Measurements from ENCODE around the gene C6orf136.

DNA sequence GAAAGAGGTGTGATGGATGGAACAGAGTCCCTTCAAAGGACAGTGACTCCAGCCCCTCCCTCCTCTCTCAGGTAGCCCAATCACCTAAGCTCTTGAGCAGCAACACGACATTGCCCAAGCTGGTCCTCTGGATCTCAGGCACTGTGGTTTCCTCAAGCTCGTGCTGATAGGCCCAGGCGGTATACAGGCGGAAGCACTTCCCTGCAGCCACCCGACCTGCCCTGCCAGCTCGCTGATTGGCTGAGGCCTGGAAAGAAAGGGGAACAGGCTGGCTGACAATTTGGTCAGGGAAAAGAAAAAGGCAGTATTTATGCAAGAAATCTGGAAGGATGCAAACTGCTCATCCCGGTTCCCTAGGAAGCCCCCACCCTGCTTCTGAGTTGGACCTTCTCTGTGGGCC is 9.6 kb downstream of the C6orf136 start:
- TF ChIP-seq, protein P1, sequence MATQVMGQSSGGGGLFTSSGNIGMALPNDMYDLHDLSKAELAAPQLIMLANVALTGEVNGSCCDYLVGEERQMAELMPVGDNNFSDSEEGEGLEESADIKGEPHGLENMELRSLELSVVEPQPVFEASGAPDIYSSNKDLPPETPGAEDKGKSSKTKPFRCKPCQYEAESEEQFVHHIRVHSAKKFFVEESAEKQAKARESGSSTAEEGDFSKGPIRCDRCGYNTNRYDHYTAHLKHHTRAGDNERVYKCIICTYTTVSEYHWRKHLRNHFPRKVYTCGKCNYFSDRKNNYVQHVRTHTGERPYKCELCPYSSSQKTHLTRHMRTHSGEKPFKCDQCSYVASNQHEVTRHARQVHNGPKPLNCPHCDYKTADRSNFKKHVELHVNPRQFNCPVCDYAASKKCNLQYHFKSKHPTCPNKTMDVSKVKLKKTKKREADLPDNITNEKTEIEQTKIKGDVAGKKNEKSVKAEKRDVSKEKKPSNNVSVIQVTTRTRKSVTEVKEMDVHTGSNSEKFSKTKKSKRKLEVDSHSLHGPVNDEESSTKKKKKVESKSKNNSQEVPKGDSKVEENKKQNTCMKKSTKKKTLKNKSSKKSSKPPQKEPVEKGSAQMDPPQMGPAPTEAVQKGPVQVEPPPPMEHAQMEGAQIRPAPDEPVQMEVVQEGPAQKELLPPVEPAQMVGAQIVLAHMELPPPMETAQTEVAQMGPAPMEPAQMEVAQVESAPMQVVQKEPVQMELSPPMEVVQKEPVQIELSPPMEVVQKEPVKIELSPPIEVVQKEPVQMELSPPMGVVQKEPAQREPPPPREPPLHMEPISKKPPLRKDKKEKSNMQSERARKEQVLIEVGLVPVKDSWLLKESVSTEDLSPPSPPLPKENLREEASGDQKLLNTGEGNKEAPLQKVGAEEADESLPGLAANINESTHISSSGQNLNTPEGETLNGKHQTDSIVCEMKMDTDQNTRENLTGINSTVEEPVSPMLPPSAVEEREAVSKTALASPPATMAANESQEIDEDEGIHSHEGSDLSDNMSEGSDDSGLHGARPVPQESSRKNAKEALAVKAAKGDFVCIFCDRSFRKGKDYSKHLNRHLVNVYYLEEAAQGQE (IDR thresholded peaks at IDR 0.05; ENCODE audit: low read depth) = no peak
- TF ChIP-seq, protein P2, sequence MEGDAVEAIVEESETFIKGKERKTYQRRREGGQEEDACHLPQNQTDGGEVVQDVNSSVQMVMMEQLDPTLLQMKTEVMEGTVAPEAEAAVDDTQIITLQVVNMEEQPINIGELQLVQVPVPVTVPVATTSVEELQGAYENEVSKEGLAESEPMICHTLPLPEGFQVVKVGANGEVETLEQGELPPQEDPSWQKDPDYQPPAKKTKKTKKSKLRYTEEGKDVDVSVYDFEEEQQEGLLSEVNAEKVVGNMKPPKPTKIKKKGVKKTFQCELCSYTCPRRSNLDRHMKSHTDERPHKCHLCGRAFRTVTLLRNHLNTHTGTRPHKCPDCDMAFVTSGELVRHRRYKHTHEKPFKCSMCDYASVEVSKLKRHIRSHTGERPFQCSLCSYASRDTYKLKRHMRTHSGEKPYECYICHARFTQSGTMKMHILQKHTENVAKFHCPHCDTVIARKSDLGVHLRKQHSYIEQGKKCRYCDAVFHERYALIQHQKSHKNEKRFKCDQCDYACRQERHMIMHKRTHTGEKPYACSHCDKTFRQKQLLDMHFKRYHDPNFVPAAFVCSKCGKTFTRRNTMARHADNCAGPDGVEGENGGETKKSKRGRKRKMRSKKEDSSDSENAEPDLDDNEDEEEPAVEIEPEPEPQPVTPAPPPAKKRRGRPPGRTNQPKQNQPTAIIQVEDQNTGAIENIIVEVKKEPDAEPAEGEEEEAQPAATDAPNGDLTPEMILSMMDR (IDR thresholded peaks at IDR 0.05 in 2 of 3, conservative IDR thresholded peaks at IDR 0.05 in 1 of 3; ENCODE audit: borderline replicate concordance in 1 of 3, insufficient read depth in 1 of 3, low read depth in 2 of 3, low read length in 2 of 3) = no peak
- TF ChIP-seq POLR2A (IDR thresholded peaks at IDR 0.05; ENCODE audit: borderline replicate concordance, extremely low read depth, insufficient read depth, insufficient read length) (no peak), TCF7L2 (IDR thresholded peaks at IDR 0.05; ENCODE audit: borderline replicate concordance, extremely low read depth, insufficient read depth, insufficient read length) (no peak), POLR2AphosphoS5 (IDR thresholded peaks at IDR 0.05; ENCODE audit: low read depth, low read length) (no peak), RAD21 (IDR thresholded peaks at IDR 0.05; ENCODE audit: low read depth) (no peak)
- TF ChIP-seq, protein P3, sequence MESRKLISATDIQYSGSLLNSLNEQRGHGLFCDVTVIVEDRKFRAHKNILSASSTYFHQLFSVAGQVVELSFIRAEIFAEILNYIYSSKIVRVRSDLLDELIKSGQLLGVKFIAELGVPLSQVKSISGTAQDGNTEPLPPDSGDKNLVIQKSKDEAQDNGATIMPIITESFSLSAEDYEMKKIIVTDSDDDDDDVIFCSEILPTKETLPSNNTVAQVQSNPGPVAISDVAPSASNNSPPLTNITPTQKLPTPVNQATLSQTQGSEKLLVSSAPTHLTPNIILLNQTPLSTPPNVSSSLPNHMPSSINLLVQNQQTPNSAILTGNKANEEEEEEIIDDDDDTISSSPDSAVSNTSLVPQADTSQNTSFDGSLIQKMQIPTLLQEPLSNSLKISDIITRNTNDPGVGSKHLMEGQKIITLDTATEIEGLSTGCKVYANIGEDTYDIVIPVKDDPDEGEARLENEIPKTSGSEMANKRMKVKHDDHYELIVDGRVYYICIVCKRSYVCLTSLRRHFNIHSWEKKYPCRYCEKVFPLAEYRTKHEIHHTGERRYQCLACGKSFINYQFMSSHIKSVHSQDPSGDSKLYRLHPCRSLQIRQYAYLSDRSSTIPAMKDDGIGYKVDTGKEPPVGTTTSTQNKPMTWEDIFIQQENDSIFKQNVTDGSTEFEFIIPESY (IDR thresholded peaks at IDR 0.05; ENCODE audit: extremely low read depth, insufficient replicate concordance, low read length) = no peak
- TF ChIP-seq, protein P4, sequence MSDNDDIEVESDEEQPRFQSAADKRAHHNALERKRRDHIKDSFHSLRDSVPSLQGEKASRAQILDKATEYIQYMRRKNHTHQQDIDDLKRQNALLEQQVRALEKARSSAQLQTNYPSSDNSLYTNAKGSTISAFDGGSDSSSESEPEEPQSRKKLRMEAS (IDR thresholded peaks at IDR 0.05) = no peak
